Effector memory CD4-positive, alpha-beta T cell (primary cell): Measurements from ENCODE around the gene CT45A9.
"Not testable (repeated sequence)": the region's sequence is repeated elsewhere in the genome, so short reads cannot be mapped to it uniquely, and the experiment has no call there.

Experiments
- DNase-seq, 3 donors: peaks; one replicate each; pipeline ENCODE4 v3.0.0-alpha.2; 2020
- H3K27ac ChIP-seq: 2 replicates; pipeline ENCODE4 v1.7.0; 2013; ENCODE audit warnings: mild to moderate bottlenecking, low read length, moderate library complexity; ENCODE audit not compliant: insufficient read depth, poor library complexity, severe bottlenecking
- H3K27me3 ChIP-seq: replicated peaks from 2 replicates; pipeline ENCODE4 v1.7.0; 2013; ENCODE audit warnings: mild to moderate bottlenecking, low read length; ENCODE audit not compliant: insufficient read depth, control insufficient read depth, poor library complexity, severe bottlenecking
- H3K36me3 ChIP-seq: 2 replicates; pipeline ENCODE4 v1.7.0; 2013; ENCODE audit warnings: mild to moderate bottlenecking, low read length, moderate library complexity; ENCODE audit not compliant: control insufficient read depth, insufficient read depth
- H3K4me1 ChIP-seq: 2 replicates; pipeline ENCODE4 v1.7.0; 2013; ENCODE audit warnings: low read length, mild to moderate bottlenecking; ENCODE audit not compliant: control insufficient read depth, insufficient read depth, poor library complexity, severe bottlenecking
- H3K4me3 ChIP-seq: 2 replicates; pipeline ENCODE4 v1.7.0; 2013; ENCODE audit warnings: low read length, low read depth, mild to moderate bottlenecking; ENCODE audit not compliant: insufficient read depth, poor library complexity, severe bottlenecking
- H3K9me3 ChIP-seq: 2 replicates; pipeline ENCODE4 v1.7.0; 2013; ENCODE audit warnings: mild to moderate bottlenecking, low read length, moderate library complexity; ENCODE audit not compliant: control insufficient read depth
- total RNA-seq, 3 donors: gene quantifications; one replicate each; lab custom pipeline; 2026; lab: John Stamatoyannopoulos, UW

The CT45A9 gene
- 0 reads per million in 3 donors for total RNA-seq

GRCh38 chrX:135871712-135872111, at the start of gene CT45A9:
TSS of gene CT45A9 (minus strand) at chrX:135871812. CDS start at chrX:135868061, 3,751 bp downstream.
- H3K9me3 ChIP-seq, H3K4me1 ChIP-seq, H3K36me3 ChIP-seq, H3K27me3 ChIP-seq, DNase-seq, H3K4me3 ChIP-seq, H3K27ac ChIP-seq: not testable (repeated sequence)

- H3K27ac ChIP-seq, H3K36me3 ChIP-seq, H3K4me3 ChIP-seq, H3K9me3 ChIP-seq, H3K4me1 ChIP-seq, DNase-seq, H3K27me3 ChIP-seq: not testable (repeated sequence)
These were observed 48.9 kb upstream of the CT45A9 start for GRCh38 chrX:135920516-135920915.

- Histone ChIP-seq H3K36me3 (no peaks in the 10 kb centered on the region), H3K9me3 (no peaks in the 10 kb centered on the region), H3K4me3 (no peak overlapping the region), H3K27ac (no peak overlapping the region), H3K4me1 (no peaks in the 10 kb centered on the region), H3K27me3 (no peaks in the 10 kb centered on the region)
- no peak for DNase-seq
These were observed 42.8 kb upstream of the CT45A9 start for GRCh38 chrX:135914404-135914803.

- Histone ChIP-seq H3K9me3 (no peaks in the 10 kb centered on the region), H3K27me3 (no peaks in the 10 kb centered on the region), H3K4me1 (no peaks in the 10 kb centered on the region), H3K4me3 (no peak overlapping the region), H3K36me3 (no peaks in the 10 kb centered on the region), H3K27ac (no peak overlapping the region)
- no peak for DNase-seq
These were observed 38.6 kb upstream of the CT45A9 start for GRCh38 chrX:135910251-135910650.

- Histone ChIP-seq H3K4me1 (no peaks in the 10 kb centered on the region), H3K36me3 (no peaks in the 10 kb centered on the region), H3K4me3 (no peak within 1 kb of the TSS), H3K27me3 (no peaks in the 10 kb centered on the region), H3K9me3 (no peaks in the 10 kb centered on the region), H3K27ac (no peak within 1 kb of the TSS)
- DNase-seq, result no peak
These were observed 21.7 kb upstream of the CT45A9 start, which contains the start of the genes CT45A10 and SAGE1 for GRCh38 chrX:135893294-135893817. TSS of gene CT45A10 (minus strand) at chrX:135893444. CDS start at chrX:135885344, 8,100 bp downstream. TSS of gene SAGE1 (plus strand) at chrX:135893716. CDS start at chrX:135896243, 2,527 bp downstream.

- Histone ChIP-seq H3K36me3 (no peaks in the 10 kb centered on the region), H3K27ac (no peak overlapping the region), H3K9me3 (no peaks in the 10 kb centered on the region), H3K4me3 (no peak overlapping the region), H3K4me1 (no peaks in the 10 kb centered on the region), H3K27me3 (no peaks in the 10 kb centered on the region)
- DNase-seq, result no peak
These were observed 21.2 kb upstream of the CT45A9 start for GRCh38 chrX:135892781-135893180.

- Histone ChIP-seq H3K4me3 (no peak overlapping the region), H3K27ac (no peak overlapping the region), H3K27me3 (no peaks in the 10 kb centered on the region), H3K4me1 (no peaks in the 10 kb centered on the region), H3K36me3 (no peaks in the 10 kb centered on the region), H3K9me3 (no peaks in the 10 kb centered on the region)
- DNase-seq, result no peak
These were observed 18.5 kb upstream of the CT45A9 start for GRCh38 chrX:135890087-135890585.

GRCh38 chrX:135888976-135889375, 17.4 kb upstream of the CT45A9 start:
- H3K36me3 ChIP-seq, result not testable (repeated sequence)

GRCh38 chrX:135888230-135888629, 16.6 kb upstream of the CT45A9 start:
- not testable (repeated sequence) for H3K9me3 ChIP-seq, H3K27ac ChIP-seq, H3K27me3 ChIP-seq, H3K4me1 ChIP-seq, H3K36me3 ChIP-seq, H3K4me3 ChIP-seq, DNase-seq

More at GRCh38 chrX:135888976-135889375, 17.4 kb upstream of the CT45A9 start:
- not testable (repeated sequence) for H3K9me3 ChIP-seq, H3K4me1 ChIP-seq, H3K27me3 ChIP-seq, DNase-seq, H3K27ac ChIP-seq, H3K4me3 ChIP-seq

GRCh38 chrX:135882741-135883140, 11.1 kb upstream of the CT45A9 start:
- not testable (repeated sequence) for H3K9me3 ChIP-seq, H3K27ac ChIP-seq, H3K36me3 ChIP-seq, H3K27me3 ChIP-seq, H3K4me3 ChIP-seq, H3K4me1 ChIP-seq, DNase-seq
